Gastrocnemius medialis (tissue), 4 donors: Measurements from ENCODE around the gene KRT10. TPM values are rescaled to one million over a fixed set of nuclear protein-coding genes. Genes with fewer than 3 reads are reported as not detected.

Experiments used
- ATAC-seq, 2 donors: fragments of 150-250 bp; one replicate each; pipeline ENCODE4 v1.9.1; 2016
- DNase-seq, 2 donors: peaks; one replicate each; pipeline ENCODE4 v3.0.0-alpha.2; 2019
- H3K27ac ChIP-seq, 4 donors: fragments of 200-600 bp; sonication (generic); 1 replicate in 1 of 4; 2 replicates in 3 of 4; pipeline ENCODE4 v1.5.1; 2016 to 2018; ENCODE audit warnings: mild to moderate bottlenecking in 2 of 4, moderate library complexity in 1 of 4
- H3K27me3 ChIP-seq, 3 donors: fragments of 200-600 bp; sonication (generic) in 2 of 3; 1 replicate in 1 of 3; 2 replicates in 2 of 3; pipeline versions ENCODE4 v1.5.1 to v1.6.0; 2016 to 2019; ENCODE audit warnings: mild to moderate bottlenecking in 1 of 3, moderate library complexity in 1 of 3
- H3K36me3 ChIP-seq, 2 donors: fragments of 200-600 bp; sonication (generic) in 1 of 2; one replicate each; pipeline ENCODE4 v1.5.1; 2017 to 2018
- H3K4me1 ChIP-seq, 2 donors: fragments of 200-600 bp; sonication (generic) in 1 of 2; one replicate each; pipeline ENCODE4 v1.5.1; 2016 to 2017; ENCODE audit warnings: mild to moderate bottlenecking in 2 of 2
- H3K4me3 ChIP-seq, 4 donors: fragments of 200-600 bp; sonication (generic) in 3 of 4; 1 replicate in 1 of 4; 2 replicates in 3 of 4; pipeline ENCODE4 v1.5.1; 2016 to 2019; ENCODE audit warnings: mild to moderate bottlenecking in 2 of 4
- H3K9me3 ChIP-seq, 3 donors: fragments of 200-600 bp; sonication (generic) in 2 of 3; 1 replicate in 1 of 3; 2 replicates in 2 of 3; pipeline ENCODE4 v1.5.1; 2016 to 2019
- CTCF ChIP-seq, 5 experiments: fragments of 450-650 bp in 3 of 5; fragments of 200-600 bp in 2 of 5; sonication (generic) in 2 of 5; IDR thresholded peaks in 4 of 5; conservative IDR thresholded peaks in 1 of 5; 1 replicate in 4 of 5; 2 replicates in 1 of 5; pipeline ENCODE4 v1.5.1; 2016 to 2019; ENCODE audit warnings: antibody characterized with exemption in 5 of 5, mild to moderate bottlenecking in 3 of 5, moderate library complexity in 3 of 5
- POLR2A ChIP-seq, 2 donors: fragments of 450-650 bp; IDR thresholded peaks; one replicate each; pipeline ENCODE4 v1.6.1; 2017; ENCODE audit warnings: antibody characterized with exemption in 2 of 2, mild to moderate bottlenecking in 2 of 2, moderate library complexity in 2 of 2
- in situ Hi-C, 4 donors: fragments of 200-750 bp; cut with MboI; loops; one replicate each; pipeline versions ENCODE4 v1.15.0 to v1.8.0; 2017; ENCODE audit warnings: low sequenced_read_pairs in 4 of 4
- intact Hi-C: fragments of 100-400 bp; cut with DNase I; formaldehyde crosslinking; loops from one replicate; pipeline ENCODE4 v1.15.1; 2023; ENCODE audit warnings: low total_unique reads
- total RNA-seq, 4 donors: library from RNA; depleted of rRNA; stranded (reverse); fragments of >200 nt; gene quantifications; one replicate each; pipeline versions ENCODE4 v1.1.0 to v1.2.3, GENCODE V29; 2016

The KRT10 gene
- total RNA-seq, 4 donors from 2014 or later: 0.20 to 21.9 (median 9.4) TPM

- H3K27ac ChIP-seq: no peak overlapping the region
- H3K27me3 ChIP-seq: peaks cover 8 to 33% (median 33%) of the 10 kb centered on the region in 3 donors
- no peaks in the 10 kb centered on the region for H3K9me3 ChIP-seq
- in situ Hi-C loops (no loop called here), intact Hi-C loops (no loop called here)
- DNase-seq (no peak), ATAC-seq (no peak)
- TF ChIP-seq POLR2A (IDR thresholded peaks at IDR 0.05) (no peak), CTCF (IDR thresholded peaks at IDR 0.05 in 4 of 5, conservative IDR thresholded peaks at IDR 0.05 in 1 of 5) (no peak)
- H3K4me1 ChIP-seq: no peaks in the 10 kb centered on the region
- H3K36me3 ChIP-seq: no peaks in the 10 kb centered on the region
- H3K4me3 ChIP-seq: no peak overlapping the region
Measured at GRCh38 chr17:40777459-40777858, 45.0 kb downstream of the KRT10 start.

GRCh38 chr17:40775945-40776344 lies 46.5 kb downstream of the KRT10 start:
- Histone ChIP-seq H3K4me3 (no peak overlapping the region), H3K36me3 (no peaks in the 10 kb centered on the region), H3K9me3 (no peaks in the 10 kb centered on the region), H3K4me1 (no peaks in the 10 kb centered on the region), H3K27ac (no peak overlapping the region), H3K27me3 (peaks cover 8 to 33% (median 31%) of the 10 kb centered on the region in 3 donors)
- no peak for TF ChIP-seq CTCF (IDR thresholded peaks at IDR 0.05 in 4 of 5, conservative IDR thresholded peaks at IDR 0.05 in 1 of 5)
- no peak for TF ChIP-seq POLR2A (IDR thresholded peaks at IDR 0.05)
- in situ Hi-C loops (no loop called here), intact Hi-C loops (no loop called here)
- no peak for DNase-seq
- ATAC-seq: no peak

GRCh38 chr17:40772101-40772500 lies 50.3 kb downstream of the KRT10 start, which contains the start of gene KRT26:
TSS of gene KRT26 (minus strand) at chr17:40772201. CDS start at chr17:40772113, 88 bp downstream.
- H3K4me3 ChIP-seq: no peak within 1 kb of the TSS
- no peak for DNase-seq
- intact Hi-C loops (no loop called here), in situ Hi-C loops (no loop called here)
- no peaks in the 10 kb centered on the region for H3K9me3 ChIP-seq
- TF ChIP-seq CTCF (IDR thresholded peaks at IDR 0.05 in 4 of 5, conservative IDR thresholded peaks at IDR 0.05 in 1 of 5) (no peak), POLR2A (IDR thresholded peaks at IDR 0.05) (no peak)
- H3K27ac ChIP-seq: no peak within 1 kb of the TSS
- H3K4me1 ChIP-seq: no peaks in the 10 kb centered on the region
- H3K36me3 ChIP-seq: no peaks in the 10 kb centered on the region
- no peak for ATAC-seq
- peaks cover 0 to 12% (median 11%) of the 10 kb centered on the region in 3 donors for H3K27me3 ChIP-seq

Other genes starting within 250 kb of the KRT10 start
- gene SMARCE1, start 174.8 kb downstream of the KRT10 start, total RNA-seq: 10 to 100 TPM; 48.0 to 74.7 (median 64.5) TPM
- not detected for gene KRT222, start 157.4 kb downstream of the KRT10 start, total RNA-seq
- not detected for gene KRT24, start 118.9 kb downstream of the KRT10 start, total RNA-seq
- not detected for gene KRT25, start 67.3 kb downstream of the KRT10 start, total RNA-seq
- gene KRT26, start 50.4 kb downstream of the KRT10 start, total RNA-seq: not detected
- gene KRT27, start 40.1 kb downstream of the KRT10 start, total RNA-seq: not detected
- not detected for gene KRT28, start 22.7 kb downstream of the KRT10 start, total RNA-seq
- not detected for gene KRT12, start 44.6 kb upstream of the KRT10 start, total RNA-seq
- gene KRT20, start 62.6 kb upstream of the KRT10 start, total RNA-seq: 1 to 10 TPM in 1 of 4 donors, not detected in 3; 2.7 TPM
- under 1 TPM in 1 of 4 donors, not detected in 3; 0.42 TPM for gene KRT23, start 115.0 kb upstream of the KRT10 start, total RNA-seq
- gene KRT39, start 144.3 kb upstream of the KRT10 start, total RNA-seq: not detected
- not detected for gene KRT40, start 161.7 kb upstream of the KRT10 start, total RNA-seq
- gene KRTAP3-3, start 171.6 kb upstream of the KRT10 start, total RNA-seq: not detected
- gene KRTAP3-2, start 177.3 kb upstream of the KRT10 start, total RNA-seq: not detected
- gene KRTAP3-1, start 186.5 kb upstream of the KRT10 start, total RNA-seq: not detected
- not detected for gene KRTAP1-5, start 204.6 kb upstream of the KRT10 start, total RNA-seq
- gene KRTAP1-4, start 207.6 kb upstream of the KRT10 start, total RNA-seq: not detected
- gene KRTAP1-3, start 212.3 kb upstream of the KRT10 start, total RNA-seq: not detected
- not detected for gene KRTAP1-1, start 218.8 kb upstream of the KRT10 start, total RNA-seq
- not detected for gene KRTAP2-1, start 224.7 kb upstream of the KRT10 start, total RNA-seq
- not detected for gene KRTAP2-2, start 232.6 kb upstream of the KRT10 start, total RNA-seq
- not detected for gene KRTAP2-3, start 237.5 kb upstream of the KRT10 start, total RNA-seq
- not detected for gene KRTAP2-4, start 243.3 kb upstream of the KRT10 start, total RNA-seq